ENCODE data around the gene C13orf46. TPM values are rescaled to one million over a fixed set of nuclear protein-coding genes. Genes with fewer than 3 reads are reported as not detected.

C13orf46 gene
- total and polyA plus RNA-seq, 2 of the 8 experiments (the other 6 are each of a cell fraction or from before 2014, with no cell fraction given) = 0.23 to 0.28 TPM

DNA sequence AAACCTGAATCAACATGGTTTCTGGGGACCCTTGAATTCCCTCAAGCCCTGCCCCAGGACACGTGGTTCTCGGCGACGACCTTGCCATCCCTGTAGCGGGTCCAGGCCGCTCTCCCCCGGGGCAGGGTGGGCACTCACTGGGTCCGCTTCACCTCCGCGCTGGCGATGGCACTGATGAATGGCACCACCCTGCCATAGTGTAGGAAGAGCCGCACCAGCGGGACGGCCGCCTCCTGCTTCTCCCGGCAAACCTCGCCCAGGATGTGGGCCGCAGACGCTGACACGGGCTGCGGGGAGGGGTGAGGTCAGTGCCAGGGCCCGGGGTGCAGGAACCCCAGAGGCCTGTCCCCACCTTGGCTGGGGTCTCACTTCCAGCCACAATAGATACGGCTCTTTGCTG lies 44.1 kb upstream of the C13orf46 start:
- Histone ChIP-seq H3K4me3 (ENCODE audit: extremely low read depth in 1 of 4, insufficient read depth in 2 of 4, low read depth in 3 of 4, low read length in 4 of 4) (no peak overlapping the region), H2BK20ac (ENCODE audit: low read length) (no peak overlapping the region), H3K79me2 (ENCODE audit: control insufficient read depth in 1 of 2, insufficient read depth in 2 of 2, low read length in 2 of 2) (no peaks in the 10 kb centered on the region), H4K5ac (ENCODE audit: insufficient read length, low read depth, low read length) (no peak overlapping the region), H2BK120ac (replicated peaks; ENCODE audit: low read depth, low read length) (no peak overlapping the region), H3K23me2 (ENCODE audit: low read depth, low read length) (no peaks in the 10 kb centered on the region), H3K4me2 (ENCODE audit: insufficient read depth in 1 of 2, low read depth in 2 of 2, low read length in 2 of 2) (no peak overlapping the region), H3K79me1 (ENCODE audit: low read depth, low read length) (no peaks in the 10 kb centered on the region), H4K8ac (ENCODE audit: extremely low read depth, insufficient read depth, low read length) (no peak overlapping the region), H2AFZ (ENCODE audit: low read length) (no peak overlapping the region), H2BK15ac (ENCODE audit: low read length) (no peak overlapping the region), H3K18ac (ENCODE audit: extremely low read depth, low read length) (no peak overlapping the region), H3K4me1 (replicated peaks in 1 of 4; ENCODE audit: control insufficient read depth in 3 of 4, insufficient read depth in 4 of 4, low read length in 3 of 4) (no peaks in the 10 kb centered on the region), H3K23ac (ENCODE audit: insufficient read length) (no peak overlapping the region), H2BK12ac (ENCODE audit: low read depth, low read length) (no peak overlapping the region), H3K9me3 (ENCODE audit: insufficient read depth in 2 of 2, low read depth in 1 of 2, low read length in 1 of 2) (no peaks in the 10 kb centered on the region), H3K14ac (ENCODE audit: insufficient read length) (no peak overlapping the region), H3K4ac (replicated peaks; ENCODE audit: insufficient read length, low read depth, low read length) (no peak overlapping the region), H2BK5ac (ENCODE audit: low read depth, low read length) (no peak overlapping the region), H2AK5ac (ENCODE audit: low read depth, low read length) (no peak overlapping the region), H4K91ac (replicated peaks; ENCODE audit: insufficient read length, low read length) (no peak overlapping the region), H4K20me1 (replicated peaks in 1 of 2; ENCODE audit: control insufficient read depth in 1 of 2, insufficient read depth in 2 of 2, low read length in 2 of 2) (peaks cover 0 to 5% of the 10 kb centered on the region in 2 experiments), H3K36me3 (ENCODE audit: control insufficient read depth in 2 of 4, insufficient read depth in 4 of 4, low read length in 3 of 4) (no peaks in the 10 kb centered on the region), H3K56ac (replicated peaks; ENCODE audit: insufficient read length, low read depth, low read length) (no peak overlapping the region), H3K27ac (ENCODE audit: low read depth, low read length) (no peak overlapping the region), H3K27me3 (replicated peaks in 1 of 4; ENCODE audit: control insufficient read depth in 3 of 4, extremely low read depth in 1 of 4, insufficient read depth in 3 of 4, low read length in 3 of 4) (no peaks in the 10 kb centered on the region), H3K9ac (replicated peaks in 1 of 4; ENCODE audit: extremely low read depth in 1 of 4, low read depth in 3 of 4, low read length in 3 of 4) (no peak overlapping the region)
- WGBS, 2 experiments (ENCODE audit: extremely low coverage in 1 of 2, insufficient coverage in 1 of 2, insufficient read length in 1 of 2, insufficient replicate concordance in 2 of 2, low coverage in 1 of 2, low lambda C conversion rate in 2 of 2, missing lambda C conversion rate in 1 of 2) = 98% methylated on average over 13 of the region's 23 CpGs; no CpG with 5 or more reads in 1 of the 2 experiments
- DNase-seq (ENCODE audit: low read depth in 1 of 2, low spot score in 2 of 2) (no peak), FAIRE-seq (no peak)
- TF ChIP-seq JUN (IDR thresholded peaks at IDR 0.05; ENCODE audit: low read depth, low read length) = no peak
- ChIA-PET POLR2A (ENCODE audit: partially characterized antibody) (no interaction called here), CTCF (ENCODE audit: partially characterized antibody) (interaction anchor here (0.6 to 2.8 kb wide), 9 partner anchors 8 to 229 kb away, joined by 3 to 9 read pairs (median 4); no protein-coding TSS in a partner anchor)

Measured in H1 (cell line).